GM21723 (cell line): ENCODE data around the gene SRRM3.
A peak's percentile ranks its signal among the peaks of the same experiment; 100 is the strongest.
"Not testable (repeated sequence)": the region's sequence is repeated elsewhere in the genome, so short reads cannot be mapped to it uniquely, and the experiment has no call there.

Experiments used
- ATAC-seq: cut with Tn5 transposase; IDR thresholded peaks from one replicate; pipeline ENCODE4 v1.9.1; 2021; ENCODE audit warnings: mild to moderate bottlenecking, moderate library complexity; ENCODE audit not compliant: unreplicated experiment

The SRRM3 gene, protein sequence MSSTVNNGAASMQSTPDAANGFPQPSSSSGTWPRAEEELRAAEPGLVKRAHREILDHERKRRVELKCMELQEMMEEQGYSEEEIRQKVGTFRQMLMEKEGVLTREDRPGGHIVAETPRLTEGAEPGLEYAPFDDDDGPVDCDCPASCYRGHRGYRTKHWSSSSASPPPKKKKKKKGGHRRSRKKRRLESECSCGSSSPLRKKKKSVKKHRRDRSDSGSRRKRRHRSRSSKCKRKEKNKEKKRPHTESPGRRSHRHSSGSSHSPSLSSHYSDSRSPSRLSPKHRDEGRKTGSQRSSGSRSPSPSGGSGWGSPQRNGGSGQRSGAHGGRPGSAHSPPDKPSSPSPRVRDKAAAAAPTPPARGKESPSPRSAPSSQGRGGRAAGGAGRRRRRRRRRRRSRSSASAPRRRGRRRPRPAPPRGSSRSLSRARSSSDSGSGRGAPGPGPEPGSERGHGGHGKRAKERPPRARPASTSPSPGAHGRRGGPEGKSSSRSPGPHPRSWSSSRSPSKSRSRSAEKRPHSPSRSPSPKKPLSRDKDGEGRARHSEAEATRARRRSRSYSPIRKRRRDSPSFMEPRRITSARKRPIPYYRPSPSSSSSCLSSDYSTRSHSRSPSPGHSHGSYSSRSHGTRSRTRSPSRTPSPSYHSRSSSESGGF

DNA sequence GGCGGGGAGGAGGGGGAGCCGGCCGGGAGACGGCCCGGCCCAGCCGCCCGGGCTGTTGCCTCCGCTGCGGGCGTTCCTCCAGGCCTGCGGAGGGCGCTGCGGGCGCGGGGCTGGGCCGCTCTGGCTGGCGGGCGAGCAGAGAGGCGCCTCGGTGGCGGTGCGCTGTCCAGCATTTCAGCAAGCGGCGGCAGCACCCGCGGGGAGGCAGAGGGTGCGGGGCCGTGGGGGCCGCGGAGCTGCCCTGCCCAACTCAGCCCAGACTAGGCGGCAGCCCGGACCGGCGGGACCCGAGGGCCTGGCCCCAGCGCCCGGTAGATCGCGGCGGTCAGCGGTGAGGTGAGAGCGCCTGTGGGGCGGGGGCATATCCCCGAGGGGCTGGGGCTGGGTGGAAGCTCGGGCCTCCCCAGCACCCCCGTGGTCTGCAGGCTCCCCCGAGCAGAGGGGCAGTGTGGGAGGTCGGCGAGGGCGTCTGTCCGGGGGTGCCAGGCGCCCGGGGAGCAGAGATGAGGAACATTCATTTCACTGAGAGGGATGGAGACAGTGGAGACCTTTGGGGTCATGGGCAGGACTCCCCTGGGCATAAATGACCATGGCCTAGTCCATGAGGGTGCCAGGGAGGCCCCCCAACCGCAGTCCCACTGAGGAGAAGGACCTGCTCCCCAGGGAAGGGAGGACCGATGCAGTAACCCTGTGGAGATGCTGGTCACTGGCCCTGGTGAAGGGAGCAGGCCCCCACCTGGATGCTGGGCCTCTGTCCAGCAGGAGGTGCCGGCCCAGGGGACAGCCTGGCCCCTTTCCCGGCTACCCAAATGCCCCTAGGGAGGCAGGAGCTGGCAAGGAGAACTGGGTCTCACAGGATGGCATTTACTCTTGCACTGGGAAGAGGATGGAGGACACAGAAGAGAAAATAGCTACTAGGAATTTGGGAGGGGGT is at the start of gene SRRM3:
Gene SRRM3 (plus strand): TSS at position 165 of the 934 bp plus-strand sequence. CDS start 33,171 bp downstream, outside the sequence.
- ATAC-seq: peak; percentile 77

DNA sequence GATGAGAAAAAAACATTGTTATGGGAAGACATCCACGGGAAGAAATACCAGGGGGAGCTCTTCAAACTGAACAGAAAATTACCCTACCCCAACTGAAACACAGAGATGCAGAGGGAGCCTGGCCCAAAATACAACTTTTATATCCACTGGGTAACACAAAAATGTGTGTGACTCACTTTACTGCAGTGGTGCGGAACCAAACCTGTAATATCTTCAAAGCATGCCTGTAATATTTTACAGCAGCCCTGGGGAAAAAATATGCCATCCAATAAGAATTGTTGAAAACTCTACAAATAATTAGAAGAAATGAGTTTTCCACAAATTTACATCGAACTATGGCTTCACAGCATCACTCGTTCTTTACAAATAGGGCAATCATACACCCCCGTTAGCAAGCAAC is 49.8 kb upstream of the SRRM3 start:
- no peak for ATAC-seq

DNA sequence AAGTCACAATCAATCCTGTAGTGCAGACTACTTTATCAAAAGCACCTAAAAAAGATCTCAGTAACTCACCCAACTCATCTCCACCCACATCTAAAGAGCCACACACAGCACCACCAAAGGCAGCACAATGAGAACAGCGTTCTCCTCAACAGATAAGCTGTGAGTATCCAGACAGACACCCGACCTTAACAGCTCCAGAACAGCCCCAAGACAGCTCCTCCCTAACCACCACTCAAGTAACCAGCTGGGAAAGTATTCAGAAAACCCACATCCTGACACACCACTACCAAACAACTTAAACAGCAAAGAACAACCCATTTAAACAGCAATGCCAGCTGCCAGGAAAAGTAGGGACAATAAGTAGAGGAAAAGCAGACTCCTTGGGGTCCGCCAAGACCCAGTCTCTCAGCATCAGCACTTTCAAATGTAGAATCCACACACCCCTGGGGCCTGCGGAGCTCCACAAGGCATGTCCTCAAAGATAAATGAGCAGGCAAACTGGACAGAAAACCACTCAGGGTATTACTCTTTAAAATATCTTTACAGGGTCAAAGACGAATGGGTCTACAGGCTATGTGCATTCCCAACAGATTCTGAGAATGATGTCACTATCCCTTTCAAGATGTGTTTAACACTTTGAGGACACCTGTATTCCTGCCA is 48.0 kb upstream of the SRRM3 start:
- ATAC-seq: not testable (repeated sequence)

DNA sequence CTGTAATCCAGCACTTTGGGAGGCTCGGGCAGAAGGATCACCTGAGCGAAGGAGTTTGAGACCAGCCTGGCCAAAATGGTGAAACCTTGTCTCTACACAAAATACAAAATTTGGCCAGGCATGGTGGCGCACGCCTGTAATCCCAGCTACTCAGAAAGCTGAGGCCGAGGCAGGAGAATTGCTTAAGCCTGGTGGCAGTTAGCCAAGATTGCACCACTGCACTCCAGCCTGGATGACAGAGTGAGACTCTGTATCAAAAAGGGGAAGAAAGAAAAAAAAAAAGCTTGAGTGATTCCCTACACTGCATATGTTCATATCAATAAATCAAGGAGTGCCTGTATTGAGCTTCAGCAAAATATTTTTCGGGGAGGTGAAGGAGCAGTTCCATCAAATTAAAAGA is 45.8 kb upstream of the SRRM3 start:
- ATAC-seq: no peak

DNA sequence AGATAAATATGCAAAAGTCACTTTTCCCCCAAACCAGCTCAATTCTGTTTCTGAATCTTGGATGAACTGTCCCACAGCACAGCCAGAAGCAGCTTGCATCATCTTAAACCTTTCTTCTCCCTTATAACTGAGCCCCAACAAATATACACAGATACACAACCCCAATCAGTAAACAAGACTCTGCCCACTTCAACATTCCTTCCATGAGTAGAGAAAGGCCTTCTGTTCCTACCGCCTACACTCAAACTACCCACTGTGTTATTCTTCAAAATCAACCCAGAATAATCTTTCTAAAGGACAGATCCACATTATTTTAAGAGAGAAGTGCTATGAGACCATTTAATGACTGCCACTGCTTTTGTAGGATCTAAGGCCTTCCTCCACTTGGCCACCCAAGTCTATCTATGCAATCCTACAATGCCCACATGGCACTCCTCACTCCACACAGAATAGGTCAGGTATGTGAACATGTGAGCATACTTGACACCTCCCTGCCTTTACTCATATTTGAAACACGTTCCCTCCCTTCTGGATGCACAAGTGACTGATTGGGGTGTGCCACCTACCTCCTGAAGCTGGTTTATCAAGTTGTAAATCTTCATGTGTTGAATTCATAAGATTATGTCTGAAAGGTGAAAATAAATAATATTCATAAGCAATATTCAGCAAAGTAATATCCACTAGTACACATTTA is 44.6 kb upstream of the SRRM3 start:
- ATAC-seq: not testable (repeated sequence)

DNA sequence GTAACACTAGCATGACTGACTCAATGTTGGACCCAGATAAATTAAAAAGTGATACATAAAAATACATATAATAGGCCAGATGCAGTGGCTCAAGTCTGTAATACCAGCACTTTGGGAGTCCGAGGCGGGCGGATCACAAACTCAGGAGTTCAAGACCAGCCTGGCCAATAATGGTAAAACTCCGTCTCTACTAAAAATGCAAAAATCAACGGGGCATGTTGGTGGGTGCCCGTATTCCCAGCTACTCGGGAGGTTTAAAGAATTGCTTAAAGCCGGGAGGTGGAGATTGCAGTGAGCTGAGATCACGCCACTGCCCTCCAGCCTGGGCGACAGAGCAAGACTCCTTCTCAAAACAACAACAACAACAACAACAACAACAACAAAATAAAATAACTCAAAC is 43.3 kb upstream of the SRRM3 start:
- ATAC-seq: not testable (repeated sequence)

DNA sequence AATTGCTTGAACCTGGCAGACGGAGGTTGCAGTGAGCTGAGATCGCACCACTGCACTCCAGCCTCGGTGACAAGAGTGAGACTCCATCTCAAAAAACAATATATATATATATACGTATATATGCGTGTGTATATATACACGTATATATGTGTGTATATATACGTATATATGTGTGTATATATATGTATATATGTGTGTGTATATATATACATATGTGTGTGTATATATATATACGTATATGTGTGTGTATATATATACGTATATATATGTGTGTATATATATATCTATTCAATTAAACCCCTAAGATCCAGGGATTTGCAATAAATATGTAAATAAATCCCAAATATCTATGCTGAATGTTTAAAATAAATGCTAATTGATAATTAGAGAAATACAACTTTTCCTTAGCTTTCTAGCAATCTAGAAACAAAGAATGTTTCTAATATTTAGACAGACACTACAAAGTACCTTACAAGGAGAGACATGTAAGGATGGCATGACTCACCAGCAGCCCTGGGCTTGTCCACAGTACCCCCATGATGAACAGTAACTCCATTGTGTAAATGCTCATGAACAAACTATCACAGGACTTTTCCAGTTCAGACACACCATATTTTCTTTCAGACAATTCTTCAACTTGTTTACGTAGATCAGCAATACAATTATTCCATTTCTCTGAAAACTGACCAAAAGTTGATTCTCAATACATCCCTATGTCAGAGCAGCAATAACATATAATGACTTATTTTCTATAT is 39.1 kb upstream of the SRRM3 start:
- ATAC-seq: not testable (repeated sequence)

DNA sequence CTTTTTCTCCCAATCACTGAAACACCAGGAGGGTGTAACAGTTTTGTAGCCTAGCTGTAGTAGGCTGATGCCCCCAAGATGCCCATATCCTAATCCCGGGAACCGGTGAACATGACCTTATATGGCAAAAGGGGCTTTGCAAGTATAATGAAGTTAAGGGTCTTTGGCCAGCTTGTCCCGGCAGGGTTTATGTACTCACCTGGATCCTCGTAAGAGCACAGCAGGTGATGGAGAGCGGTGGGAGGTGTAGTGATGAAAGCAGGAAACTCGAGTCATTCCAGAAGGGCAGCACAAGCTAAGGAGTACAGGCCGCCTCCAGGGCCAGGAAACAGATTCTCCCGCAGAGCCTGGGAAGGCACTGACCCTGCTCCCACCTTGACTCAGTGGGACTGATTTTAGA is 37.9 kb upstream of the SRRM3 start:
- not testable (repeated sequence) for ATAC-seq

DNA sequence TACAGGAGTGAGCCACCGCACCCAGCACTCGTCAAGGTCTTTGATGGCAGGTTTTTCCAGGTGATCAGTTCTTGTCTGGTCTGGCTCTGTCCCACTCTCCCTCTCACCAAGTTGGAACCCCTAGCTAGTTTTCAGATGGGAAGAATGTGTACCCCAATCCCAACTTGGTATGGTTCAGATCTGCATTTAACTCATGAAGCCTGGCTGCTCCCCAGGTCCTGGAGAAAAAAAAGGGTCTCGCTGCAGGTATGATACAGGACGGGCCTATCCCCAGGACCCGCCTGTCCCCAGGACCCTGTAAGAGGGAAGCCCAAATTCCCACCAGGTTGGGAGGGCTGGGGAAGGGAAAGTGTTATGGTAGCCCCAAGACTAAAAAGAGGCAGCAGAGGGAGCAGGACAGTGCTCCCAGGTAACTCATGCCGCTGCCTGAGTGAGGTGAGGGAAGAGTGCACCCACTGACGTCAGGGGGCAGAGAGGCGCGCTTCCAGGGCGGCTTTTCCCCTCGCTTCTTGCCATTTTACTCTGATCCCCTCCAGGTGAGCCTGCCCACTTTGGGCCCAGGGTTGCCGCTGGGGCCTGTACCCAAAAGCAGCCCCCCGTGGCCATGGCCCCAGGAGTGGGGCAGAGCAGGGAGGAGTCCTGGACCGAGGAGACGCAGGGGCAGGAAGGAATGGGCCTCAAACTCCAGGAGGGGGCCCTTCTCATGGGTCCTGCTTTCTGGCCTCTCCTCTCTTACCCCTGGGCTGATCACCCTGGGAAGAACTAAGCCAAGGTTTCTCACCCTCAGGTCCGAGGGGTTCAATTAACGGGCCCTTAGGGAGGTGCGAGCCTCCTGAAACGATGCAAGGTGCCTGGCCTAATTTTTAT is 36.4 kb upstream of the SRRM3 start:
- no peak for ATAC-seq

DNA sequence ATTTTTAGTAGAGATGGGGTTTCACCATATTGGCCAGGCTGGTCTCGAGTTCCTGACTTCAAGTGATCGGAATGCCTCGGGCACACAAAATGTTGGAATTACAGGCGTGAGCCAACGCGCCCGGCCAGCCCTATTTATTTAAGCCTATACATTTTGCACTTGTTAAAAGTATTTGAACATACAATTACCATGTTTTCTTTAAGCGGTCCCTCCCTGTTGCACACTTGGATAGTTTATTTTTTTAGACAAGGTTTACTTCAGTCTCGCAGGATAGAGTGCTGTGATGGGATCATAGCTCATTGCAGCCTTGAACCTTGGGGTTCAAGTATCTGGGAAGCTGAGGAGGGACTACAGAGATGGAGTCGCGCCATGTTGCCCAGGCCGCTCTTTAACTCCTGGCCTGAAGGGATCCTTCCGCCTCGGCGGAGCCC is 35.7 kb upstream of the SRRM3 start:
- ATAC-seq: no peak

DNA sequence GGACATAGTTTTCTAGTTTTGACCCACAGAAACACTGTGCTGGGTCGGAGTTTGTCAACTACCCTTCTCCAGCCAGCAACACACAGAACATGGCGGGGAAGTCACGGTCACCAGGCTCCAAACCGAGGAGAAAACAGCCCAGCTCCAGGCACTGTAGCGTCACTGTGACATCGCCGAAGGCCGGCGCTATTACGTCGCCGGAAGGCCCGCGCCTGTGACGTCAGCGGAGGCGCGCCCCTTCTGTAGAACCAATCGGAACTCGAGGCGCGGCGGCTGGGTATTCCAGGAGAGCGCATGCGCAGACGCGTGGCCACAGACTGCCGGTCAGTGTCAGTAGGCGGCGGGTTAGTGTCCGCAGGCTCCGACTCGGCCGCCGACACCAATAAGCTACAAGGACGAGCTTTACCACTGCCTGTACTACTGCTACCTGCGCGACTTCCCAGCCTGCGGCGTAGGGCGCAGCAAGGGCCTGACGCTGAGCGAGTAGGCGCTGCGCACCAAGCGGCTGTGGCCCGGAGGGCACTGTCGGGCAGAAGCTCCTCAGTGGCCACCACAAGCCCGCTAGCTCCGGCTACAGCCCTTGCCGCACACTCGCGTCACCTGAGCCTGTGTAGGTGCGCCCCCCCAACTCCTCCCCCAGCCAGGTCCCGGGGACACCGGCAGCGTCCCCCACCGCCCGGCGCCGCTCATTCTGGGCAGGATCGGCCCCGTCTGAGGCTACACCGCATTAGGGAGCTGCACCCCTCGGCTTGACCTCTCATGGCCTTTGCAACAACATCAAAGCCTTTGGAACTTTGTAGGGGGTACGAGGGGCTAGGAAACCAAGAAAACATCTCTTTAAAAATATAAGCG is 35.1 kb upstream of the SRRM3 start:
- ATAC-seq: peak; percentile 80

DNA sequence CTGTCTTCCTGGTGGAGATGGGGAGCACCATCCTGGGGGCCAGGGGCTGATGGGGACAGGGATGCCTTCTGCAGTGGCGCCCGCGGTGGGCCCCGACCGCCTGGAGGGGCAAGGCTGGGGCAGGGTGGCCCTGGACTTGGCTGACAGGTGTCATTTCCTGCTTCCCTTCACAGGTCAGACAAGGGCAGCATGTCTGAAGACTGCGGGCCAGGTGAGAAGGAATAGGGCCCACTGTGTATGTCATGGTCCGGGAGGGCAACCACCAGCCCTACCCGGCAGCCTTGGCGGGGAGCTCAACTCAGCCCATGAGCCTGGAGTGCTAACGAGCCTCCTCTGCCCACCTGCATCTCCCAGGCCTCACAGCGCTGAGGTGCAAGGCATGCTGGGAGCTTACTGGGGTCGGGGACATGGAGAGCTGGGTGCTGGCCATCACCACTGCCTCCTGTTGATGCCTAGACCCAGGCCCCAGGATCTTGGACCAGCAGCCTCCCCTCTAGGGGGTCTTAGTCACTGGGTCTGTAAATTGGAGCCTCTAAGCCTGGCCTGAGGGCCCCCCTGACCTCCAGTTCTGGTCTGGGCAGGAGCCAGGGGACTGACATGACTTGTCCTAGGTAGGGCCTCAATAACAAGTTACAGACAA is 28.0 kb upstream of the SRRM3 start:
- no peak for ATAC-seq

DNA sequence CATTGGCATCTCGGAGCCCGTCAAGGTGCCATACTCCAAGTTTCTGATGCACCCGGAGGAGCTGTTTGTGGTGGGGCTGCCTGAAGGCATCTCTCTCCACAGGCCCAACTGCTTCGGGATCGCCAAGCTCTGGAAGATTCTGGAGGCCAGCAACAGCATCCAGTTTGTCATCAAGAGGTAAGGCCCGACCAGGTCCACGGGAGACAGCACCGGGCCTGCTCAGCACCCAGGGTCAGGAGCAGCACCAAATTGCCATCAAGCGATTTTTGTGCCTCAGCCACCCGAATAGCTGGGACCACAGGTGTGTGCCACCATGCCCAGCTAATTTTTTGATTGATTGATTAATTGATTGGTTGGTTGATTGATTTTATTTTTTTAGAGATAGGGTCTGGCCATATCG is 24.7 kb upstream of the SRRM3 start:
- ATAC-seq: not testable (repeated sequence)

DNA sequence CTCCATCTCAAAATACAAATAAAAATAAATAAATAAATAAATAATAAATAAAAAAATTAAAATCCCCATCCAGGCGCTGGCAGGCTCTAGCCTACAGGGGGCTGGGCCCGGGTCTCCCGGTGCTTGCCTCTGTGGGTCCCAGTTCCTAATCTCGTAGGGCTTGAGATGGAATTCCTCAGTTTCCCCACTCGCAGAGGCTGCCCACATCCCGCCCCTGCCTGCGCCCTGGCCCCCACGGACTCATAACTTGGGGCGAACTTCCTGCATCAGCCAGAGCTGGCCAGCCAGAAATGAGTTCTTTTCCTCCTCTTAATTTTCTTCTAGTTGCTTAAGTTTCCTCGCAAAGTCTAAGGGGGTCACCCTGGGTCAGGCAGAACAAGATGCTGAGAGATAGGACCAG is 22.0 kb upstream of the SRRM3 start:
- no peak for ATAC-seq

DNA sequence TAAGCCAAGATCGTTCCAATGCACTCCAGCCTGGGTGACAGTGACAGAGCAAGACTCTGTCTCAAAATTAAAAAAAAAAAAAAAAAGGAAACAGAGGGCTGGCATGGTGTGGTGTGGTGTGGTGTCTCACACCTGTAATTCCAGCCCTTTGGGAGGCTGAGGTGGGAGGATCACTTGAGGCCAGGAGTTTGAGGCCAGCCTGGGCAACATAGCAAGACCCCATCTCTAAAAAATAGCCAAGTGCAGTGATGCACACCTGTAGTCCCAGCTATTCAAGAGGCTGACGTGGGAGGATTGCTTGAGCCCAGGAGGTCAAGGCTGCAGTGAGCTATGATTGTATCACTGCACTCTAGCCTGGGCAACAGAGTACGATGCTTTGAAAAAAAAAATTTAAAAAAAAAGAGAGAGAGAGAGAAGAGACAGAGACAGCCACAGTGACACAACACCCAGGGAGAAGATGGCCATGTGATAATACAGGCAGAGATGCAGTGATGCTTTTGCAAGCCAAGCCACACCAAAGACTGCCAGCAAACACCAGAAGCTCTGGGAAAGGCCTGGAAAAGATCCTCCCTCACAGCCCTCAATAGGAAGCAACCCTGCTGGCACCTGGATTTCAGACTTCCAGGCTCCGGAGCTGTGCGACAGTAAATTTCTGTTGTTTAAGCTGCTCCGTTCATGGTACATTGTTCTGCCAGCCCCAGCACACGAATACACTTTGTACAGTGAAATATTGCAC is 19.3 kb upstream of the SRRM3 start:
- ATAC-seq: no peak

DNA sequence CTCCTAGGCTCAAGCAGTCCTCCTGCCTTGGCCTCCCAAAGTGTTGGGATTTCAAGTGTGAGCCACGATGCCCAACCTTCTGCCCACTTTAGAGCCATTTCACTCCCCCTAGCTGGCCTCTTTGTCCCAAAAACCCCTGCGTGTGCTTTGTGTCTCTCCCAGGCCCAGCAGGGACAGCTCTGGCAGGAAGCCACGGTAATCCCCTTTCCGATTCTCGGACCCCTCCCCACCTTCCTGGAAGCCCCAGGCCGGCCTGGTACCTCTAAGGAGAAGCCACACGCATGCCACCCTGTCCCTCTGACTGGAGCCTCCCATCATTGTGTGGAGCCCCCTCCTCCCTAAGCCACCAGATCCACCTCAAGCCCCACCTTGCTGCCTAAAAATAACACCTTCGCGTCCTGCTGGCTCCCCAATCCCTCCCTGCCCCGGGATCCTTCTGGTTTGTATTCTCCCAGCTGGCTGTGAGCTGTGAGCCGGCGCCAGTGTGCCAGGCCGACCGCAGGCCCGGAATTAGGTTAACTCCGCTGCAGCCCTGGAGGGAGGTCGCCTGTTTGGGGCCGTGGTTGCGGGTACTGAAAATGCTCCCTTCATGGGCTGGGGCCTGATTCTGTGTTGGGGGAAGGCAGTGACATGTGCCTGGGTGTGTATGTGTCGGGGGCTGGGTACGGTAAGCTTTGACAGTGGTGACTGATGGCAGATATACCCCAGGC is 16.4 kb upstream of the SRRM3 start:
- ATAC-seq: no peak
